ENCODE data around the gene IGF1R. TPM values are rescaled to one million over a fixed set of nuclear protein-coding genes. Genes with fewer than 3 reads are reported as not detected.

The IGF1R gene
- total and polyA plus RNA-seq, 2 of the 13 experiments (the other 11 are each of a cell fraction or from before 2014, with no cell fraction given) = 15.9 to 18.4 TPM

- no peaks in the 10 kb centered on the region for H3K36me3 ChIP-seq (replicated peaks in 1 of 2; ENCODE audit: control insufficient read depth in 1 of 2, insufficient read depth in 2 of 2, low read length in 2 of 2)
- DNase-seq (ENCODE audit: low spot score) = peak; percentile 83
- H3K4me2 ChIP-seq (ENCODE audit: low read depth, low read length) = peak overlapping the region; percentile 55
- no TSS peak for BruUV-seq (replicated peaks)
- H3K79me2 ChIP-seq (ENCODE audit: insufficient read depth, low read length) = peaks cover 40% of the 10 kb centered on the region
- peaks cover 43% of the 10 kb centered on the region for H3K4me1 ChIP-seq (ENCODE audit: insufficient read depth, low read length)
- no peaks in the 10 kb centered on the region for H3K9me3 ChIP-seq (ENCODE audit: low read length)
- no peaks in the 10 kb centered on the region for H3K27me3 ChIP-seq (ENCODE audit: control insufficient read depth in 1 of 2, insufficient read depth in 2 of 2, low read length in 2 of 2)
- ChIA-PET POLR2A (no interaction called here), CTCF (ENCODE audit: low intra/inter-chr PET ratio, low total read pairs) (no interaction called here)
- H3K4me3 ChIP-seq (replicated peaks in 1 of 3; ENCODE audit: insufficient read depth in 1 of 3, low read depth in 2 of 3, low read length in 3 of 3) = peak overlapping the region in 2 of 3 experiments; percentile 23 to 39; a peak in 2 of 6 replicates
- H2AFZ ChIP-seq (ENCODE audit: low read length) = no peak overlapping the region
- 2% methylated on average over 4 of the region's 4 CpGs for WGBS (ENCODE audit: low lambda C conversion rate)
- no peak overlapping the region for H3K9ac ChIP-seq (ENCODE audit: insufficient read depth, low read depth, low read length)
- ATAC-seq = peak; percentile 78
- intact Hi-C loops (cut with micrococcal nuclease; ENCODE audit: unreplicated experiment) = no loop called here
- FAIRE-seq = peak; percentile 59
- H4K20me1 ChIP-seq (ENCODE audit: insufficient read depth, low read length) = peaks cover 86% of the 10 kb centered on the region
- in situ Hi-C loops (cut with HindIII; ENCODE audit: extremely low pct_ligation_motif_present, low pct_unique_long_range_greater_than_20kb) = no loop called here
- no peak overlapping the region for H3K27ac ChIP-seq (ENCODE audit: extremely low read length, insufficient read depth, low read length)
- TF ChIP-seq CENPT (CRISPR knock-in tag; IDR thresholded peaks at IDR 0.05; ENCODE audit: low read depth) (no peak), GTF2F1 (IDR thresholded peaks at IDR 0.05; ENCODE audit: low read length) (no peak), ZNF414 (CRISPR knock-in tag; IDR thresholded peaks at IDR 0.05) (no peak), ZSCAN22 (CRISPR knock-in tag; IDR thresholded peaks at IDR 0.05) (no peak), RNF219 (CRISPR knock-in tag; IDR thresholded peaks at IDR 0.05) (no peak), AGO1 (IDR thresholded peaks at IDR 0.05; ENCODE audit: low read depth, low read length, poor library complexity, severe bottlenecking) (no peak), KDM3A (CRISPR knock-in tag; IDR thresholded peaks at IDR 0.05; ENCODE audit: low read depth) (no peak), NR0B2 (CRISPR knock-in tag; IDR thresholded peaks at IDR 0.05) (no peak), SIX1 (CRISPR knock-in tag; IDR thresholded peaks at IDR 0.05; ENCODE audit: borderline replicate concordance) (peak; percentile 80; the same call in 1 of the 2 replicates), CC2D1A (CRISPR knock-in tag; IDR thresholded peaks at IDR 0.05) (no peak), ZIK1 (CRISPR knock-in tag; IDR thresholded peaks at IDR 0.05; ENCODE audit: borderline replicate concordance, low read depth) (no peak), TRAFD1 (CRISPR knock-in tag; IDR thresholded peaks at IDR 0.05; ENCODE audit: borderline replicate concordance) (no peak), TERF1 (CRISPR knock-in tag; IDR thresholded peaks at IDR 0.05) (no peak), ZBTB3 (CRISPR knock-in tag; IDR thresholded peaks at IDR 0.05; ENCODE audit: borderline replicate concordance, low read depth) (no peak), ZC3H13 (CRISPR knock-in tag; IDR thresholded peaks at IDR 0.05) (no peak), WIZ (CRISPR knock-in tag; IDR thresholded peaks at IDR 0.05) (no peak), ZNF784 (CRISPR knock-in tag; IDR thresholded peaks at IDR 0.05; ENCODE audit: borderline replicate concordance) (no peak), ZNF253 (CRISPR knock-in tag; IDR thresholded peaks at IDR 0.05; ENCODE audit: borderline replicate concordance) (no peak)
These were observed 195.5 kb downstream of the IGF1R start for GRCh38 chr15:98843844-98844243.
